HG03103 (cell line): ENCODE data around the gene DGKH.

Experiments
- ATAC-seq: cut with Tn5 transposase; IDR thresholded peaks from one replicate; pipeline ENCODE4 v1.9.1; 2021; ENCODE audit warnings: low read depth; ENCODE audit not compliant: unreplicated experiment

DGKH gene

GRCh38 chr13:42271337-42272114, 223.1 kb downstream of the DGKH start:
- peak; percentile 81 for ATAC-seq

GRCh38 chr13:42272115-42272803, 223.8 kb downstream of the DGKH start, which contains the start of gene AKAP11:
AKAP11 (plus strand) TSS chr13:42272152; CDS start chr13:42286349, 14,197 bp downstream.
- peak; percentile 16 for ATAC-seq

- no peak for ATAC-seq
Observed at GRCh38 chr13:42272804-42273175, 224.3 kb downstream of the DGKH start.

- ATAC-seq: no peak
Observed at GRCh38 chr13:42274386-42275097, 226.1 kb downstream of the DGKH start.

GRCh38 chr13:42275098-42275471, 226.6 kb downstream of the DGKH start:
- peak; percentile 32 for ATAC-seq

- no peak for ATAC-seq
Observed at GRCh38 chr13:42275506-42275905, 227.1 kb downstream of the DGKH start.

- no peak for ATAC-seq
Observed at GRCh38 chr13:42276683-42277082, 228.2 kb downstream of the DGKH start.

- ATAC-seq: no peak
Observed at GRCh38 chr13:42277618-42278276, 229.3 kb downstream of the DGKH start.

- ATAC-seq: no peak
Observed at GRCh38 chr13:42279080-42279479, 230.6 kb downstream of the DGKH start.

- no peak for ATAC-seq
Observed at GRCh38 chr13:42279986-42280385, 231.5 kb downstream of the DGKH start.

GRCh38 chr13:42280537-42280936, 232.1 kb downstream of the DGKH start:
- no peak for ATAC-seq

- no peak for ATAC-seq
Observed at GRCh38 chr13:42283574-42283973, 235.1 kb downstream of the DGKH start.

GRCh38 chr13:42284068-42284467, 235.6 kb downstream of the DGKH start:
- ATAC-seq: no peak
